ENCODE data around the gene TRAPPC2B.

- TF ChIP-seq, protein P1, sequence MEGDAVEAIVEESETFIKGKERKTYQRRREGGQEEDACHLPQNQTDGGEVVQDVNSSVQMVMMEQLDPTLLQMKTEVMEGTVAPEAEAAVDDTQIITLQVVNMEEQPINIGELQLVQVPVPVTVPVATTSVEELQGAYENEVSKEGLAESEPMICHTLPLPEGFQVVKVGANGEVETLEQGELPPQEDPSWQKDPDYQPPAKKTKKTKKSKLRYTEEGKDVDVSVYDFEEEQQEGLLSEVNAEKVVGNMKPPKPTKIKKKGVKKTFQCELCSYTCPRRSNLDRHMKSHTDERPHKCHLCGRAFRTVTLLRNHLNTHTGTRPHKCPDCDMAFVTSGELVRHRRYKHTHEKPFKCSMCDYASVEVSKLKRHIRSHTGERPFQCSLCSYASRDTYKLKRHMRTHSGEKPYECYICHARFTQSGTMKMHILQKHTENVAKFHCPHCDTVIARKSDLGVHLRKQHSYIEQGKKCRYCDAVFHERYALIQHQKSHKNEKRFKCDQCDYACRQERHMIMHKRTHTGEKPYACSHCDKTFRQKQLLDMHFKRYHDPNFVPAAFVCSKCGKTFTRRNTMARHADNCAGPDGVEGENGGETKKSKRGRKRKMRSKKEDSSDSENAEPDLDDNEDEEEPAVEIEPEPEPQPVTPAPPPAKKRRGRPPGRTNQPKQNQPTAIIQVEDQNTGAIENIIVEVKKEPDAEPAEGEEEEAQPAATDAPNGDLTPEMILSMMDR (IDR thresholded peaks at IDR 0.05) = no peak
- TF ChIP-seq ZFX (IDR thresholded peaks at IDR 0.05; ENCODE audit: borderline replicate concordance) = no peak
Observed at GRCh38 chr19:57334191-57334590, 29.2 kb upstream of the TRAPPC2B start.

Measured in 22Rv1 (cell line).